Psoas muscle (tissue), 8 donors: ENCODE data around the gene PTPRG. TPM values are rescaled to one million over a fixed set of nuclear protein-coding genes. Genes with fewer than 3 reads are reported as not detected.

Experiments
- ATAC-seq, 4 donors: fragments of 200-7000 bp; cut with Tn5 transposase; one replicate each; pipeline ENCODE4 v1.9.1; 2020; ENCODE audit warnings: moderate library complexity in 3 of 4, mild to moderate bottlenecking in 2 of 4
- DNase-seq, 2 donors: peaks; one replicate each; pipeline ENCODE4 v3.0.0-alpha.2; 2020
- H3K27ac ChIP-seq: fragments of 200-600 bp; one replicate; pipeline ENCODE4 v1.8.0; 2022
- H3K27me3 ChIP-seq, 3 donors: fragments of 200-600 bp in 1 of 3; one replicate each; pipeline versions ENCODE4 v1.6.1 to v1.8.0; 2013 to 2022; ENCODE audit warnings: low read length in 2 of 3, mild to moderate bottlenecking in 2 of 3, moderate library complexity in 1 of 3; ENCODE audit not compliant: insufficient read depth in 3 of 3
- H3K36me3 ChIP-seq, 2 donors: fragments of 200-600 bp in 1 of 2; one replicate each; pipeline versions ENCODE4 v1.6.1 to v1.8.0; 2013 to 2022; ENCODE audit warnings: low read depth in 1 of 2, mild to moderate bottlenecking in 1 of 2, moderate library complexity in 1 of 2; ENCODE audit not compliant: insufficient read depth in 1 of 2
- H3K4me1 ChIP-seq: fragments of 200-600 bp; one replicate; pipeline ENCODE4 v1.8.0; 2022
- H3K4me3 ChIP-seq: fragments of 200-600 bp; one replicate; pipeline ENCODE4 v1.8.0; 2022; ENCODE audit warnings: mild to moderate bottlenecking
- H3K9me3 ChIP-seq: fragments of 200-600 bp; one replicate; pipeline ENCODE4 v1.8.0; 2022
- CTCF ChIP-seq: fragments of 200-600 bp; IDR thresholded peaks from one replicate; pipeline ENCODE4 v1.8.0; 2022; ENCODE audit warnings: antibody characterized with exemption
- WGBS, 3 donors: extraction: QIAGEN DNeasy Blood & Tissue Kit; methylation state at CpG; one replicate each; pipeline versions ENCODE4 v1.1.6 to v1.1.7; 2013; 5-methylcytosine and 5-hydroxymethylcytosine counted together
- intact Hi-C, 2 donors: fragments of 100-400 bp; cut with DNase I; formaldehyde crosslinking; loops; one replicate each; pipeline versions ENCODE4 v1.11.0 to v1.14.2; 2022
- polyA plus RNA-seq, 3 donors: library from polyadenylated mRNA; stranded (reverse); fragments of 200-250 nt; gene quantifications; one replicate each; pipeline ENCODE4 v1.2.3, GENCODE V29; 2013
- total RNA-seq, 4 donors: library from RNA; stranded (reverse); fragmentation: NEBNext Ultra II Directional in 2 of 4; extraction: Animal tissue kit (Norgen Biotek cat#: 25700) in 2 of 4; gene quantifications; one replicate each; pipeline versions ENCODE4 v1.2.1 to v1.2.4, GENCODE V29; 2021 to 2023
- donor health status: healthy with polysubstance abuse.
- donor health status: DM: no; HTN: no; CAD: no; lungs with moderate emphysema.
- donor health status: Bipolar disorder and iron deficiency.
- donor health status: healthy.
- donor health status: DM: yes; HTN: yes; CAD: no.
- donor health status: DM: no; HTN: no; CAD: no.
- donor health status: DM: no; HTN: no; CAD: no.
- donor health status: DM: yes; HTN: yes; CAD: no.

The PTPRG gene
- total and polyA plus RNA-seq, 7 donors: 4.5 to 29.5 (median 12.6) TPM

- DNase-seq (peak in 1 of 2 donors; percentile 59), ATAC-seq (peak; percentile 57 to 92 (median 80))
- no peak for TF ChIP-seq CTCF
- Histone ChIP-seq H3K27me3 (no peaks in the 10 kb centered on the region), H3K27ac (no peak overlapping the region), H3K9me3 (no peaks in the 10 kb centered on the region), H3K4me1 (peaks cover 11% of the 10 kb centered on the region), H3K4me3 (no peak overlapping the region), H3K36me3 (no peaks in the 10 kb centered on the region)
- WGBS, 3 donors: 53 to 79% (median 72%) methylated on average over 1 of the region's 1 CpG
- intact Hi-C loops: no loop called here
Observed at GRCh38 chr3:62109534-62109933, 548.2 kb downstream of the PTPRG start.

- TF ChIP-seq CTCF: no peak
- WGBS, 3 donors: 87 to 95% (median 91%) methylated on average over 5 of the region's 5 CpGs
- DNase-seq: no peak
- H3K36me3 ChIP-seq: no peaks in the 10 kb centered on the region
- intact Hi-C loops: no loop called here
- ATAC-seq: no peak
- H3K27ac ChIP-seq: no peak overlapping the region
- peaks cover 6% of the 10 kb centered on the region for H3K4me1 ChIP-seq
- H3K4me3 ChIP-seq: no peak overlapping the region
- H3K27me3 ChIP-seq: no peaks in the 10 kb centered on the region
- H3K9me3 ChIP-seq: no peaks in the 10 kb centered on the region
Observed at GRCh38 chr3:62110443-62111225, 549.3 kb downstream of the PTPRG start.

GRCh38 chr3:62113092-62113491 lies 551.7 kb downstream of the PTPRG start:
- TF ChIP-seq CTCF: no peak
- no peak for DNase-seq
- intact Hi-C loops: no loop called here
- 93 to 96% (median 93%) methylated on average over 3 of the region's 3 CpGs for WGBS, 3 donors
- no peaks in the 10 kb centered on the region for H3K4me1 ChIP-seq
- H3K36me3 ChIP-seq: no peaks in the 10 kb centered on the region
- no peak overlapping the region for H3K4me3 ChIP-seq
- no peaks in the 10 kb centered on the region for H3K9me3 ChIP-seq
- peak in 2 of 4 donors; percentile 27 to 52 for ATAC-seq
- H3K27me3 ChIP-seq: no peaks in the 10 kb centered on the region
- no peak overlapping the region for H3K27ac ChIP-seq

GRCh38 chr3:62114763-62115162 lies 553.4 kb downstream of the PTPRG start:
- H3K27ac ChIP-seq: no peak overlapping the region
- H3K36me3 ChIP-seq: no peaks in the 10 kb centered on the region
- no peak for DNase-seq
- no peak for TF ChIP-seq CTCF
- intact Hi-C loops: no loop called here
- no peak for ATAC-seq
- WGBS, 3 donors: 97 to 100% (median 98%) methylated on average over 1 of the region's 1 CpG
- no peaks in the 10 kb centered on the region for H3K27me3 ChIP-seq
- no peak overlapping the region for H3K4me3 ChIP-seq
- no peaks in the 10 kb centered on the region for H3K4me1 ChIP-seq
- H3K9me3 ChIP-seq: no peaks in the 10 kb centered on the region
